OCI-M2 (cell line): Measurements from ENCODE around the gene PCED1A.
"Not testable (repeated sequence)": the region's sequence is repeated elsewhere in the genome, so short reads cannot be mapped to it uniquely, and the experiment has no call there.

Experiments
- DNase-seq: peaks from one replicate; lab custom pipeline; 2025; ENCODE audit not compliant: unreplicated experiment; lab: John Stamatoyannopoulos, UW

PCED1A gene

GRCh38 chr20:2831206-2831605, 9.2 kb downstream of the PCED1A start:
- not testable (repeated sequence) for DNase-seq

- no peak for DNase-seq
Observed at GRCh38 chr20:2829376-2829775, 11.1 kb downstream of the PCED1A start.

GRCh38 chr20:2826655-2827054, 13.8 kb downstream of the PCED1A start:
- DNase-seq: no peak

- DNase-seq: no peak
Observed at GRCh38 chr20:2825761-2826160, 14.7 kb downstream of the PCED1A start.

- no peak for DNase-seq
Observed at GRCh38 chr20:2822073-2822472, 18.4 kb downstream of the PCED1A start.

DNA sequence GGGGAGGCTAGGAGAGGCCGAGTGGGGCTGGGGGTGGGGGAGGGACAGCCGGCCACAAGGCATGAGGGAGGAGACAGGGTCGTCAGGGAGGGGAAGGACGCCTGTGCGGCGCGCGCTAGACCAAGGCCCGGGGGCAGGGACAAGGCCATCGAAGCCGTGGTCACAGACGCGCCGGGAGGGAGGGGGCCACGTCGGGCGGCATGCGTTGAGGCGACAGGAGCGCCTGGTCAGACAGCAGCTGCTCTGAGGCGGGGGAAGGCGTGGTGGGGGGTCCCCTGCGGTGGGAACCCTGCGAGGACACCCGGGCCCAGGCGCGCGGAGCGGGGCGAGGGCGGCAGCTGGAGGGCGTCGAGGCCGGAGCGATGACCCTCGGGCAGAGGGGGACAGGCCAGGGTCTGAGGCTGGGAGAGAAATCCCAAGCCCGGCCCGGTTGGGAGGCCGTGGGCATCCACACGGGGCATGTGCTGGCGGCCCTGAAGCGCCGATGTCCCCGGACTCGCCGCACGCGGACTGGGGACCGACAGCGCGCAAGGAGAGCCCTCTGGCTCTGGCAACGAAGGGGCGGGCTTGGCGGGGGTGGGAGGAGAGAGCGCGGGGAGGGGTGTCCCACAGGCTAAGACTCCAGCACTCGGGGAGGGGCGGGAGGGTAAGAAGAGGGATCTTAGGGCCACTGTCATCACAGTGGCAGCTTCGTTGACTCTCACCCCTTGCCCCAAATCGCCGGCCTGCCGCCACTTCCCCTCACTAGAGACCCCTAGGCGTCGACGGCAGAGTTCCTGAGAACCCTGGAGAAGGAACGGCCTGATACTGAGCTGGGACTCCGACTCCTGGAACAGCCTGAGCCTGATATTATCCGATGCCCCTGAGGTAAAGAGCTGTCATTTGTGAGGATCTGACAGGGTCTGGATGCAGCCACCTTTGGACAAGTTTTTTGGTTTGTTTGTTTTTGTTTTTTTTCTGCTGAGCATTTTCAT, 19.3 kb downstream of the PCED1A start:
- no peak for DNase-seq

DNA sequence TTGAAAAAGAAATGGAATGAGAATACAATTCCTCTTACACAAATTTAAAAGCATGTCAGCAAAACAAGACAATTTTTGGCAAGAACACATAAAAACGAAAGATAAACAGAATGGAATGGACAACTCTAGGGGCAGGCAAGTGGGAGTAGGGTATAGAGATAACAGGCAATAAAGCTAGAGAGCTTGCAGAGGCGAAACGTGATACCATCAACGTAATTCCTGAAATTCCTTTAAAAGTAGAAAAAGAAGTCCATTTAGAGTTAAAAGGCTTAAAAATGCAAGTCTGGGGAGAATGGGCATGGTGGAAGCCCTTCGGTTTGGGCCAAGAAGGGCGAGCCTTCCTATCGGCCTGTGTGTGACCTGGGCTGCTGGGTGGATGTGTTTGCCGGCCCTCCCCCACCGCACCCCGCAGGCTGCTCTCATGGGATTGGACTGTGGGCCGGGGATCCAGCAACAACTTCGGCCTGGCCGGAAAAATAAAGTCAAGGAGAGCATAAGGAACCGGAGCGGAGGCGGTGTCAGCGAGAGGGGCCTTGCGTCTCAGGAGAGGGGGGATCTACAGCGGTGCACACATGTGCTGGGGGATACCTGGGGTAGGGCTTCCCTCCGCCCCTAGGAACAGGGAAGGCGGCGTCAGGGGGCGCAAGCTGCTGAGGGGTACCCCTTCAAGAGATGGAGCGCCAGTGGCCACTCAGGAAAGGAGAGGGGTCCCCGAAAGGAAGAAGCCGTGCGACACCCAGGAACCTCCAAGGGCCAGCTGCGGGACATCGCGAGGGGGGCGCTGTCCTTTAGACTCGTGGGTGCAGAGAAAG, 20.2 kb downstream of the PCED1A start:
- no peak for DNase-seq

GRCh38 chr20:2817891-2818595, 22.4 kb downstream of the PCED1A start:
- DNase-seq: no peak

DNA sequence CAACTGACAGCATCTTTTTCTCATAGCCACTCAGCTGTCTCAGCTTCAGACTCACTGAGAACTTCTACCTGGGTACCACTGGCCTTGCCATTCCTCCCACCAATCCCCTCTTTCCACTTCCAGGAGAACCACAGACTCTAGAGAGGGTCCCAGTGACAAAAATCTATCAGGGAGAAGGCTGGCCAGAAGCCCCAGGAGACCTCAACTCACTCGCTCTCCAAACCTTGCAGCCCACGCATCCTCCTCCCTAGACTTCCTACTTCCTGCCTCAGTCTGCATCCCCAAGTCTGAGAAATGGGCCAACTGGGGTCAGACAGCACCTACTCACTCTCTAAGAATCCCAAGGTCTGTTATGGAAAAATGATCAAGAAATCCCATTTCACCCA, 23.1 kb downstream of the PCED1A start:
- no peak for DNase-seq

DNA sequence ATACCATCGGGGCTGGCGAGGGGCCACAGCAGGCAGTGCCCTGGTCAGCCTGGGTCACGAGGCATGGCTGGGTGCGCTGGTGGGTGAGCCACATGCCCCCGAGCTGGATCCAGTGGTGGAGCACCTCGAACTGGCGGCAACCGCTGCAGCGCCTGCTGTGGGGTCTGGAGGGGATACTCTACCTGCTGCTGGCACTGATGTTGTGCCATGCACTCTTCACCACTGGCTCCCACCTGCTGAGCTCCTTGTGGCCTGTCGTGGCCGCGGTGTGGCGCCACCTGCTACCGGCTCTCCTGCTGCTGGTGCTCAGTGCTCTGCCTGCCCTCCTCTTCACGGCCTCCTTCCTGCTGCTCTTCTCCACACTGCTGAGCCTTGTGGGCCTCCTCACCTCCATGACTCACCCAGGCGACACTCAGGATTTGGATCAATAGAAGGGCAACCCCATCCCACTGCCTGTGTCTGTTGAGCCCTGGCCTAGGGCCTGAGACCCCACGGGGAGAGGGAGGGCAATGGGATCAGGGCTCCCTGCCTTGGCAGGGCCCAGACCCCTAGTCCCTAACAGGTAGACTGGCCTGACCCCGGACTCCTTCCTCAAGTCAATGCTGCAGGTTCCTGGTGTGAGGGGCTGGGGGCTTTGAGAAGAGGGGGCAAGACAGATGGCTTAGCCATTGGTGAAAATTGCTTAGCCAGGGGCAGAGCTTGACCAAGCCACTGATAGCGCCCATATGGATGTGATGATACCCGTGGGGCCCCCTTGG, 23.7 kb downstream of the PCED1A start:
- DNase-seq: no peak

DNA sequence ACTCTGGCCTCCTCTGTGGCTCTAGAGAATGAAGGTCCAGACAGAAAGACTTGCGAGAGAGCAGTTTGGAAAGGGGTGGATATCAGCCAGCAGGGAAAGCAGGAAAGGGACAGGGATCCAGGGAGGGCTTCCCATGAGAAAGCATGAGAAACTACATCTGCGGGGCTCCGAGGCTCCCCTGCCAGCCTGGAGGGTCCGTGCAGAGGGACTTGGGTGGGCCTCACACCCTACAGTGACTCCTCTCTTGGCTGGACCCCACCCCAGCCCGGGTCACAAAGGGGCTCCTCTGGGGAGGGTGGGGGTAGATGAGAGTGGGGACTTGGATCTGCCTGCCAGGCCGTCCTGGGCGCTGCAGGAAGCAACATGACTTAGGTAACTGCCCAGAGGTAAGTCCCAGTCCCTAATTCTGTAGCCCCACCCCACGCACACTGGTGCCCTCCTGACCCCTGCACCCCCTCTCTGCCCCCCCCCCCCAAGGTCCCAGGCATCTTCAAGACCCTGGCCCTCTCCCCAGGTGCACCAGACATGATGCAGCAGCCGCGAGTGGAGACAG, 24.3 kb downstream of the PCED1A start, which contains the start of gene TMEM239:
Gene TMEM239, plus strand, starts transcription at position 335 of the 553 bp plus-strand sequence. Its CDS starts 191 bp downstream, at position 526.
- DNase-seq: no peak

DNA sequence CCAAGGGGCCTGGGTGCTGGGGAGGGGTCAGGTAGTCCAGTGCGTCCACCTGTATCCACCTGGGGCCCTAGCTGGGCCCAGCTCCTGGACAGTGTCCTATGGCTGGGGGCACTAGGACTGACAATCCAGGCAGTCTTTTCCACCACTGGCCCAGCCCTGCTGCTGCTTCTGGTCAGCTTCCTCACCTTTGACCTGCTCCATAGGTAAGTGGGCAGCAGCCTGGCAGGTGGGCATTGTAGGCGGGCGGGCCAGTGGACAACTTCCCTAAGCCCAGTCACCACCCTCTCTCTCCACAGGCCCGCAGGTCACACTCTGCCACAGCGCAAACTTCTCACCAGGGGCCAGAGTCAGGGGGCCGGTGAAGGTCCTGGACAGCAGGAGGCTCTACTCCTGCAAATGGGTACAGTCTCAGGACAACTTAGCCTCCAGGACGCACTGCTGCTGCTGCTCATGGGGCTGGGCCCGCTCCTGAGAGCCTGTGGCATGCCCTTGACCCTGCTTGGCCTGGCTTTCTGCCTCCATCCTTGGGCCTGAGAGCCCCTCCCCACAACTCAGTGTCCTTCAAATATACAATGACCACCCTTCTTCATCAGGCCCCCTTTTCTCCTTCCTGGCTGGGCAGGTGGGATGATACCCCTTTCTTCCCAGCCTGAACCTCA, 25.1 kb downstream of the PCED1A start:
- no peak for DNase-seq

- DNase-seq: no peak
Observed at GRCh38 chr20:2814587-2815051, 25.8 kb downstream of the PCED1A start, which contains the start of gene C20orf141. Gene C20orf141, plus strand, starts transcription at chr20:2814987. Its CDS starts 198 bp downstream, at chr20:2815185.

- no peak for DNase-seq
Observed at GRCh38 chr20:2814076-2814475, 26.4 kb downstream of the PCED1A start.

DNA sequence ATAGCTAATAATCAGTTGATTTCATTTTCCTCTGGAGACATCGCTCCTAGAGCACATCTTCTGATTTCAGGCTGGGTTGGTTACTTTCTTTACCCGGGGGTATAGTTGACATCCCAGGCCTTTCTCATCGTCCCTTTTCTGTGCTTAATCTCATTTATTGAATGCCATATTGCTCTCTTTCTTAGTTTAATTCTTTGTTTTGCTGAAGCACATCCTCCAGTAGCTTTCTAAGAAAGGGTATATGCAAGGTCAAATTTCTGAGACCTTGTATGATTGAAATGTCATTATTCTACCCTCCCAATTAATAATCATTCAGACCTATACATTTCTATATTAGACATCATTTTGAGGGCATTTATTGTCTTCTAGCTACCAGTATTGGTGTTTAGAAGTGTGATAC, 28.3 kb downstream of the PCED1A start:
- no peak for DNase-seq

DNA sequence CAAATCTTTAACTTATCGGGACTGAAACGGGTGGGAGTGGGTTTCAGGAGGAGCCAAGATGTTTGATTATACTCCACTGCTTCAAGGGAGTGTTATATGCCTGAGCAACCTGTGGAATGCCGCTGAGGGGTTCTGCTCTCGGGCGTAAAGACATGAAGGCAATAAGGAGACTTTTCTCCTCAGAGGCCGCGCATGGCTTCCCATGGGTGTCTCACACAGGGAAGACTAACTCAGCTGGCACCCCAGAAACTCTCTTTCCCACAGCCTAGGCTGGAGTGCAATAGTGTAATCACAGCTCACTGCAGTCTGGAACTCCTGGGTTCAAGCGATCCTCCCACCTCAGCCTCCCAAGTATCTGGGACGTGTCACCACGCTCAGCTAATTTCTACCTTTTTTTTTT, 30.8 kb downstream of the PCED1A start:
- DNase-seq: no peak

- DNase-seq: not testable (repeated sequence)
Observed at GRCh38 chr20:2807929-2808328, 32.5 kb downstream of the PCED1A start.

- DNase-seq: no peak
Observed at GRCh38 chr20:2807019-2807418, 33.4 kb downstream of the PCED1A start.

DNA sequence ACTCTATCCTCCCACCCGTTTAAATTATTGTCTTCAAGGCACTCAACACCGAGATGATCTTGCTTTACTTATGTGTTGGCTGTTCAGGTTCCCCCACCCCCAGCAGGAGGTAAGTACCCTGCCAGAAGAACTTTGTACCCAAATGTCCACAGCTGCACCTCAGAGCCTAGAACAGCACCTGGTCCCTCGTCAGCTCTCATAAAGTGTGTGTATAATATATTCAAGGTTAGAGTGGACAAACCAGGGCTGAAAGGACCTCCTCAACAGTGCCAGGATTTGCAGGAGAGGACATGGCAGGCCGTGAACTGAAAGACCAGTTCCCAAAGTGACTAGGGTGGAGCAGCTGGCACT, 34.1 kb downstream of the PCED1A start:
- no peak for DNase-seq
